ENCODE measurements around the gene KRTAP22-1.

The KRTAP22-1 gene

DNA sequence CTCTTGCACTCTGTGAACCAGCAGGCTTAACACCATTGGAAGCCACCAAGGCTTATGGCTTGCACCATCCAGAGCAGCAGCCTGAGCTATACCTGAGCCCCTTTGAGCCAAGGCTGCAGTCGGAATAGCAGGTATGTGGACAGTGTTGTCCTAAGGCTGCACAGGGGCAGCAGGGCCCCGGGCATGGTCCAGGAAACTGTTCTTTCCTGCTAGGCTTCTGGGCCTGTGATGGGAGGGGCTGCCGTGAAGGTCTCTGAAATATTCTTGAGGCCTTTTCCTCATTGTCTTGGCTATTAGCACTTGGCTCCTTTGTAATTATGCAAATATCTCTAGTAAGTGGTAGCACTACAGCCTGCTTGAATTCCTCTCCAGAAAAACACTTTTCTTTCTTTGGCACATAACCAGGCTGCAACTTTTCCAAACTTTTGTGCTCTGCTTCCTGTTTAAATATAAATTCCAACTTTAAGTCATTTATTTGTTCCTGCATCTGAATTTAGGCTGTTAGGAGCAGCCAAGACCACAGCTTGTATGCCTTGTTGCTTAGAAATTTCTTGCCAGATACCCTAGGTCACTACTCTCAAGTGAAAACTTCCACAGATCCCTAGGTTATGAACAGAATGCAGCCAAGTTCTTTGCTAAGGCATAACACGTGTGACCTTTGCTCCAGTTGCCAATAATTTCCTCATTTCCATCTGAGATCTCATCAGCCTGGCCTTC is 24.7 kb downstream of the KRTAP22-1 start:
- DNase-seq (ENCODE audit: low read depth, low spot score): no peak

DNA sequence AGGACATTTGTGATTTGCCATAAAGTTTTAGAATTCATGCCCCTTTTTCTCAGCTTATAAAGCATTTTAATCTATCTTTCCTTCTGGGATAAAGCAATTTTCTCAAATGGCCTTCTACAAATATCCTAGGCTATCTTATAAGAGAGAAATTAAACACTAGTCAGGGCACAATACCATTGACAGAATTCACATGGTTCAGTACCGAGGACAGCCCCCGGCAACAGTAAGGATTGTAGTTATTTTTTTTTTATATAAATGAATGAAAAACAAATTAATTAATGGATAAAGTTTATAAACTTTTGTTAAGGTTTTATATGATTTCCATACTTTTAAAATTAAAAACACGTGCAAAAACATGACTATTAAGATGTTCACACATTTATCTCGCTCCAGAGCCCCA is 27.2 kb downstream of the KRTAP22-1 start:
- no peak for DNase-seq (ENCODE audit: low read depth, low spot score)

DNA sequence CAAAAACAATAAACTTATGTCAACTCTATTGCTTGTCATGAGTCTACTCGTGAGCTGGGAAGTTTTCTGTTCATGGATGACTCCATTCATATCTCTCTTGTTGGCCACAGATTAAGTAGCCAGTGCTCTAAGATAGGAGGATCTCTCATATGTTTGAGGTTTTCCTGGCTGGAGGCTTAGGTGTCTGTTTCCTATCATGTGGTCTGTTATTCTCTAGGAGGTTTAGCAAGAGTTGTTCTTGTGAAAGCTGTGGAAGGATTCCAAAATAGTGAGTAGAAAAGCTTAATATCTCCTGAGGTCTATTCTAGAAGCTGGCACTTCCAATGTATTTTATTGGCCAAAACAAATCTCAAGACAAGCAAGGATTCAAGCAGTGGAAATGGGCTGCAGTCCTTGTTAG is 28.3 kb downstream of the KRTAP22-1 start:
- no peak for DNase-seq (ENCODE audit: low read depth, low spot score)

DNA sequence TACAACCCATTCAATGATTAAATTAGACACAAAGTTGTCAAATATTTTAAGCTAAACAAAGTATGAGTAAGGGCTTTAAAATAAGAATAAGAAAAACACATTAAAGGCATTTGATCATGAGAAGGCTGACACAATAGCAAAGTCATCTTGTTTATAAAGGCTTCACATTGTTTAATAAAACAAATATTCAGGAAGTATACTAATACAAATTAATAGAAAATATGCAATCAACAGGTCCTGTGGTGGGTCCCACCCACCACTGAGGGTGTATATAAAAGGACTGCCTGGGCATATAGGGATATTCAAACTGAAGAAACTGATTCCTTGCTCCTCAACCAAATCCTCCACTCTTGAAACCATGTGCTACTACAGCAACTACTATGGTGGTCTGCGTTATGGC is 34.0 kb downstream of the KRTAP22-1 start, which contains the start of gene KRTAP20-2:
TSS of gene KRTAP20-2 (plus strand) at position 301 of the 400 bp plus-strand sequence. CDS start at position 359, 58 bp downstream.
- DNase-seq (ENCODE audit: low read depth, low spot score): no peak

DNA sequence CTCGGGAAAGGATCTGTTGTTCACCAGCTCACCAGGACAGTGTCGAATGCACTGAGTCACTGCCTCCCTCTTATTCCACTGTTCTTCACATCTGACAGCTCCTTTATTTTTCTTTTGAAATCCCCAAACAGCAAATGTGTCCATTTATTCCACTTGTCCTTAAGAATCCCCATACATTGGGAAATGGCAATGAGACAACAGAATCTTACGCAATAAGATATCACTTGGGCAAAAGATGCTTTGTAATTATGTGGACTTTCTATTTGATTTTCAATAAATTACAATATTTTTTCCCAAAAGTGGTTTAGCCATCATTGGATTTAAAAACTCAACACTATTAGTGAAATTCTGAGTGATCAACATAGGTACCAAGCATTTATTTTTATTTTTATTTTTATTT is 37.8 kb downstream of the KRTAP22-1 start:
- no peak for DNase-seq (ENCODE audit: low read depth, low spot score)

DNA sequence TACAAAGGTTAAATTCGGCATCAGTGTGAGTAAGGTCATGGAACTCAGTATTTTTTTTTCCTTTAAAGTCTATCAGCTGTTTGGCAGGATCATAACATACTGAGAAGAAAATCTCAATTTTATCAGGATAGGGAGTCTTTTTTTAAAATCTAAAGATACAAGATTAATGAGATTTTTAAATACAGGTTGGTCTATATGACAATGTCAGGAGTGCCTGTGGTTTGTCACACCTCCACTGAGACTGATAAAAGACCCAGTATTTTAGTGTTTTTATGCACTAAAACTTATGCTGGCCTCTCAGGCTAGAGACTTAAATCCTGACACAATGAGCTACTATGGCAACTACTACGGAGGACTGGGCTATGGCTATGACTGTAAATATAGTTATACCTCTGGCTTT is 41.7 kb downstream of the KRTAP22-1 start, which contains the start of gene KRTAP20-3:
TSS of gene KRTAP20-3 (plus strand) at position 301 of the 400 bp plus-strand sequence.
- DNase-seq (ENCODE audit: low read depth, low spot score): no peak

DNA sequence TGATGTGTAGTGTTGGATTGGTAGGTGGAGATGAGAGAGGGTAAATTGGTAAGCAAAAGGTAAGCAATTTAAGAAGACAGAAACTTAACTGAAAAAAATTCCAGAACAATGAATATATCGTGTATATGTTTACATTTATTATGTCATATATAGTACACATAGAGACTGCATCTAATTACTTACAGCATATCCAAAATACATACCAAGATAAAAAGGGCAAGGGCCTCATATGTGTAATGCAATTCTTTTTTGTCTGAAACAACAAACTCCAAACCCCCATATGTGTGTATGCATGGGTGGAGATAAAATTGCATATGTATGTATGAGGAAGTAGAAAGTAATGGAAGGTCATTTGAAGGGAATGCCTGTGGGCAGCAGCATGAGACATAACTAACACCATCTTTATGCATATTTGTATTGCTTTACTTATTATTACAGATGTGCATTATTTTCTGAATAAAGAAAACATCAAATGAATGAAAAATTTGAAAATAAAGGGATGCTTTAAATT is 46.1 kb downstream of the KRTAP22-1 start:
- no peak for DNase-seq (ENCODE audit: low read depth, low spot score)
